Measurements from ENCODE around the gene NAE1.
"Not testable (repeated sequence)": the region's sequence is repeated elsewhere in the genome, so short reads cannot be mapped to it uniquely, and the experiment has no call there.

Gene NAE1

DNA sequence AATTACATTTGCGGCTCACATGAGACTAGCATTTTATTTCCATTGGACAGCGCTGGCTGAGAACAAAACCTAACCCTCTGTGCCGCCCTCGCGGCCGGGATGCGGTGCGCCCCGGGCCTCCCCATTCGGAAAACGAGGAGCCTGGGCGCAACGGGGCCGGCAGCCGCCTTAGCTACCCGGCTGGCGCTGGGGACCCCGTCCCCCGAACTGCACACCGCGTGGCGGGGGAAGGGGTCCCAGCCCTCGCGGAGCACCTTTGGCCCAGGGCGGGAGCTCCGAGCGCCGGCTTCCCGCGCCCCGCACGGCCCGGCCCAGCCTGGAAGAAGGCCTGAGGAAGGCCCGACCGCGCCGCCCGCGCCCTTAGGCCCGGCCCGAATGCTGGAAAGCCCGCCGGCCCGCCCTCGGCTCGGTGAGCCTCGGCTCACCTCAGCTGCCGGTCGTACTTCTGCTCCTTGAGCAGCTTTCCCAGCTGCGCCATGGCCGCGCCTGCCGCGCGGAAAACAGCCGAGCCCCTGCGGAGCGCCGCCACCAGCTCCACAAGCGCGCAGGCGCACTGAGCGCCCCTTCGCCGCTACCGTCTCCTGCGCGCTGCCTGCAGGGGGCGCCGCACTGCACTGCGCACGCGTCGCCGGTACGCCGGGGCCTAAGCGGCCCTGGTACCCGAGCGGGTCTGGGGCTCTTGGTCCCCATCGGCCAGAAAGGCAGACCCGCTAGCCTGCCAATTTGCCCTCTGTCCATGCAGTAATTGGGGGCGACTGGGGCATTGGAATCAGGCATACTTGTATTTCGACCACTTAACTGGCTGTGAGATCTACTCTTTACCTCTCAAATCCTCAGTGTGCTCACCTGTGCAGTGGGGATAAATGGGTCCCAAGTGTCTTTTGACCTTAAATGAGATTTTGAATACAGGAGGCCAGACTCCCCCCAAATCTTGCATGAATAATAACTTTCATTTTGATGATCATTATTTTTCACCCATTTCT is at the start of gene NAE1:
Gene NAE1, minus strand, starts transcription at position 555 of the 983 bp plus-strand sequence. Its CDS starts 77 bp downstream, at position 478.
- no peaks in the 10 kb centered on the region for H3K9me3 Mint-ChIP-seq
- H3K4me3 Mint-ChIP-seq, result peak within 1 kb of the TSS; percentile 69
- H3K36me3 Mint-ChIP-seq (ENCODE audit: insufficient read depth), result peaks cover 23% of the 10 kb centered on the region
- ATAC-seq (replicated peaks; ENCODE audit: extremely low read depth, poor library complexity, severe bottlenecking) (peak; percentile 91), DNase-seq (ENCODE audit: low spot score in 2 of 2) (peak; percentile 83 to 84)
- peaks cover 8% of the 10 kb centered on the region for H3K27me3 Mint-ChIP-seq
- peaks cover 35% of the 10 kb centered on the region for H3K4me1 Mint-ChIP-seq
- H3K27ac Mint-ChIP-seq (ENCODE audit: low read depth), result peak within 1 kb of the TSS; percentile 57

DNA sequence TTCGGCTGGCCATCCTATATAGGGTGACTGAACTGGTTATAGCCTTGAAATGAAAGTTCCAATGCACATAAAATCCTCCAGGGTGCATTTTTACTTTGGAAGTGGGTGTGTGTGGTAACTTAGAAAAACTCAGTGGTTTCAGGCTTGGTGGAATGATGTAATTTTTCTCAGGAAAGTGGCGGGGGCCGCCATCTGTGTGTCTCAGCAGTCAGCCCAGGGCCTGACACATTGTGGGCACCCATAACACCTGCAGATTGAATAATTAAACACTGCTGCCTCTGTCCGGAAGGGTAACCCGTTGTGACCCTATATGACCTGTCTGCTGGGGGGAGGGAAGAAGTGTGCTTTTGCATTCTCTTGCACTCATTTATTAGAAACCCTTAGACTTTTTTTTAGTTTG is 47.3 kb upstream of the NAE1 start:
- no peak for ATAC-seq (replicated peaks; ENCODE audit: extremely low read depth, poor library complexity, severe bottlenecking)
- H3K36me3 Mint-ChIP-seq (ENCODE audit: insufficient read depth), result peaks cover 10% of the 10 kb centered on the region
- DNase-seq (ENCODE audit: low spot score in 2 of 2), result no peak
- no peaks in the 10 kb centered on the region for H3K9me3 Mint-ChIP-seq
- H3K27me3 Mint-ChIP-seq, result no peaks in the 10 kb centered on the region
- no peak overlapping the region for H3K27ac Mint-ChIP-seq (ENCODE audit: low read depth)
- peaks cover 43% of the 10 kb centered on the region for H3K4me1 Mint-ChIP-seq
- peak overlapping the region; percentile 48 for H3K4me3 Mint-ChIP-seq

DNA sequence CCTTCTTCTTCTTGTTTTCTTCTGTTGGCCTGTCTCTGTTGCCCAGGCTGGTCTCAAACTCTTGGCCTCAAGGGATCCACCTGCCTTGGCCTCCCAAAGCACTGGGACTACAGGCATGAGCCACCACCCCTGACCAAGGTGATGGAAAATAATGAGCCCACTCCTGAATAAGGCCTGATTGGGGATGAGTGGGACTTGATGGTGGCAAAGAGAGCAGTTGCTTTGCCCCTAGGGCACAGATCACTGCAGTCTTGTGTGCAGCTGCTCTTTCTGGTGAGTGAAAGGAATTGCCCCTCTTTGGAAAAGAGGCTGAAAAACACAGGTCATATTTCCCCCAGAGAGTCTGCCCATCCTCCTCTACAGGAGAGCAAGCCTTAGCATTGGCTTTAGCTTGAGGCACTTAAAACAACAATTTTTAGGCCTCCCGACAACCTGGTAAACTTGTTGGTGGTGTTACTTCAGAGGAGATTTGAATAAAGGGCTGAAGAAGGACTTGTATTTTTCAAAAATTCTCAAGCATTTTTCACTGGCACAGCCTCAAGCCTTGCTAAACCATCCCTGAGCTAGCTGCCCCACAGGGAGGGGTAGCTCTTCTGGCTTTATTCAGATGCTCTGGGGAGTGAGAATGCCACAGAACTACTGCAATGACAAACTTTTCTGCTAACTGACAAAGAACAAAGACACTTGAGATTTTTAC is 43.5 kb upstream of the NAE1 start:
- no peaks in the 10 kb centered on the region for H3K9me3 Mint-ChIP-seq
- H3K27me3 Mint-ChIP-seq, result no peaks in the 10 kb centered on the region
- H3K36me3 Mint-ChIP-seq (ENCODE audit: insufficient read depth), result peaks cover 7% of the 10 kb centered on the region
- DNase-seq (ENCODE audit: low spot score in 2 of 2) (no peak), ATAC-seq (replicated peaks; ENCODE audit: extremely low read depth, poor library complexity, severe bottlenecking) (no peak)
- peak overlapping the region; percentile 44 for H3K4me3 Mint-ChIP-seq
- peak overlapping the region; percentile 70 for H3K27ac Mint-ChIP-seq (ENCODE audit: low read depth)
- H3K4me1 Mint-ChIP-seq, result peaks cover 28% of the 10 kb centered on the region

DNA sequence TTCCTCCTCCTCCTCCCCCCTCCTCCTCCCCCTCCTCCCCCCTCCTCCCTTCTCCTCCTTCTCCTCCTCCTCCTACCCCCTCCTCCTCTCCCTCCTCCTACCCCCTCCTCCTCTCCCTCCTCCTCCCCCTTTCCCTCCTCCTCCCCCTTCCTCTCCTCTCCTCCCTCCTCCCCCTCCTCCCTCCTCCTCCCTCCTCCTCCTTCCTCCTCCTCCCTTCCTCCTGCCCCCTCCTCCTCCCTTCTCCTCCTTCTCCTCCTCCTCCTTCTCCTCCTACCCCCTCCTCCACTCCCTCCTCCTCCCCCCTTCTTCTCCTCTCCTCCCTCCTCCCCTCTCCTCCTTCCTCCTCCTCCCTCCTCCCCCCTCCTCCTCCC is 42.9 kb upstream of the NAE1 start:
- H3K27ac Mint-ChIP-seq (ENCODE audit: low read depth), result peak overlapping the region; percentile 70
- DNase-seq (ENCODE audit: low spot score in 2 of 2) (no peak), ATAC-seq (replicated peaks; ENCODE audit: extremely low read depth, poor library complexity, severe bottlenecking) (no peak)
- H3K36me3 Mint-ChIP-seq (ENCODE audit: insufficient read depth), result peaks cover 7% of the 10 kb centered on the region
- peaks cover 28% of the 10 kb centered on the region for H3K4me1 Mint-ChIP-seq
- H3K4me3 Mint-ChIP-seq, result peak overlapping the region; percentile 68
- no peaks in the 10 kb centered on the region for H3K27me3 Mint-ChIP-seq
- H3K9me3 Mint-ChIP-seq, result no peaks in the 10 kb centered on the region

DNA sequence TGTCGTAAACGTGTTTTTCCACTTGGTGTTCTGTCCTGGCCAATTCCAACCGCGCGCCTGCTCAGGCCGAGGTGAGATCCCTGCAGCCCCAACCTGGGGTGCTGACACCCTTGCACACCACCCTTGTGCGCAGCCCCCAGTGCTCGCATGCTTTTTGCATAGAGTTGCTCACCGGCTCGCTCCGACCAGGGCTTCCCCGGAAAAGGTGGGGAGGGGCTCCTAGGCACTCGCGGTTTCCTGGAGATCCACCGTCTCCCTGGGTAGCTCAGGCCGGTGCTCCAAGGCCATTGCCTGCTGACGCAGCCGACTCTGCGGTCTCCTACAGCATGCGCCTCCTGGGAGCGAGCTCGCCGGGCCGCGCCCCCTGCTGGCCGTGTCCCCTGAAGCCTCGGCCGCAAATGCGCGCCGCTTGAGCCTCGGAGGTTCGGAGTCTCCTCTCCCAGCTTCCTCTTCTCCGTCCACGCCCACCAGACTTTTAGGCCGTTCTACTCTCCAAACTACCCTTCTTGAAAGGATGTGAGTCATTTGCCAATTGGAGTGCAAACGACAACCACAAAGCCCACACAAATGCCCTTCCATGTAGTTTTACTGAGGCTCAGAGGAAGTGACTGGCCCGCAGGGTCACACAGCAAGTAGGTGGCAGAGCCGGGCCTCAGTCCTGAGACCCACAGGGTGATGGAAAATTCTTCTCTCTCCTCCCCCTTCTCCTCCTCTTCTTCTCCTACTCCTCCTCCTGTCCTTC is 42.3 kb upstream of the NAE1 start:
- ATAC-seq (replicated peaks; ENCODE audit: extremely low read depth, poor library complexity, severe bottlenecking), result peak; percentile 83
- Mint-ChIP-seq H3K9me3 (no peaks in the 10 kb centered on the region), H3K4me1 (peaks cover 24% of the 10 kb centered on the region), H3K27ac (ENCODE audit: low read depth) (peak overlapping the region; percentile 70), H3K27me3 (no peaks in the 10 kb centered on the region), H3K36me3 (ENCODE audit: insufficient read depth) (peaks cover 7% of the 10 kb centered on the region), H3K4me3 (peak overlapping the region; percentile 68)
- peak; percentile 80 to 81 for DNase-seq (ENCODE audit: low spot score in 2 of 2)

DNA sequence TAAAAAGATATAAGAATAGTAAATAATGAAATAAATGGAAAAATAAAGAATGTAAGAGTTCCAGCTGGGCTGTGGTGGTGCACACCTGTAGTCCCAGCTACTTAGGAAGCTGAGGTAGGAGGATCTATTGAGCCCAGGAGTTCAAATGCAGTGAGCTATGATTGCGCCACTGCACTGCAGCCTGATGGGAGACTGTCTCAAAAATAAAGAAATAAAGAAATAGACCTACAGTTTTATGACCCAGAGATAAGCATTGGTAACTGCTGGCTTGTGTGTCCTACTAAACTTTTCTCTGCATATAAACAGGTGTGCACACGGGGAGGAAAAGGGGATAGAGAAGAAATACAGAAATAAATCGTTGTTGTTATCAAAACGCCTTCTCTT is 41.8 kb upstream of the NAE1 start:
- DNase-seq (ENCODE audit: low spot score in 2 of 2) (no peak), ATAC-seq (replicated peaks; ENCODE audit: extremely low read depth, poor library complexity, severe bottlenecking) (peak; percentile 2)
- H3K4me1 Mint-ChIP-seq, result peaks cover 26% of the 10 kb centered on the region
- H3K27ac Mint-ChIP-seq (ENCODE audit: low read depth), result peak overlapping the region; percentile 70
- H3K27me3 Mint-ChIP-seq, result no peaks in the 10 kb centered on the region
- H3K36me3 Mint-ChIP-seq (ENCODE audit: insufficient read depth), result peaks cover 8% of the 10 kb centered on the region
- peak overlapping the region; percentile 68 for H3K4me3 Mint-ChIP-seq
- no peaks in the 10 kb centered on the region for H3K9me3 Mint-ChIP-seq

DNA sequence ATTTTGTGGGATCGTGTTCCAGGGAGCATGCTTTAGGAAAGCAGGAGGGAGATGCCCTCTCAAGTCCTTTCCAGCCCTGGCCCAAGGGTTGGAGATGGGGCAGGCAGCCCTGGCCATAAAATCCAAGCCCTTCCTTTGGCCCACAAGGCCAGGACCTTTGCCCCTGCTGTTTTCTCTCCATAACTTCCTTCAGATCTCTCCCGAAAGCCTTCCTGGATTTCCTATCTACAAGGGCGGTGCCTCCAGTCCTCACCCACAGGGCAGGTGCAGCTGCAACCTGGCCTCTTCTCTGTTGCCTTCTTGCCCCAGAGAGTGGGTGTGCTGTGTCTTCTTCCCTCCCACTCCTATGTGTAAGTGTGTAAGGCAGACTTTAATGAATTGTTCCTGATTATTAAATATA is 41.1 kb upstream of the NAE1 start:
- ATAC-seq (replicated peaks; ENCODE audit: extremely low read depth, poor library complexity, severe bottlenecking) (no peak), DNase-seq (ENCODE audit: low spot score in 2 of 2) (no peak)
- H3K27ac Mint-ChIP-seq (ENCODE audit: low read depth), result no peak overlapping the region
- no peaks in the 10 kb centered on the region for H3K9me3 Mint-ChIP-seq
- H3K4me1 Mint-ChIP-seq, result peaks cover 27% of the 10 kb centered on the region
- H3K36me3 Mint-ChIP-seq (ENCODE audit: insufficient read depth), result peaks cover 8% of the 10 kb centered on the region
- H3K27me3 Mint-ChIP-seq, result no peaks in the 10 kb centered on the region
- no peak overlapping the region for H3K4me3 Mint-ChIP-seq

DNA sequence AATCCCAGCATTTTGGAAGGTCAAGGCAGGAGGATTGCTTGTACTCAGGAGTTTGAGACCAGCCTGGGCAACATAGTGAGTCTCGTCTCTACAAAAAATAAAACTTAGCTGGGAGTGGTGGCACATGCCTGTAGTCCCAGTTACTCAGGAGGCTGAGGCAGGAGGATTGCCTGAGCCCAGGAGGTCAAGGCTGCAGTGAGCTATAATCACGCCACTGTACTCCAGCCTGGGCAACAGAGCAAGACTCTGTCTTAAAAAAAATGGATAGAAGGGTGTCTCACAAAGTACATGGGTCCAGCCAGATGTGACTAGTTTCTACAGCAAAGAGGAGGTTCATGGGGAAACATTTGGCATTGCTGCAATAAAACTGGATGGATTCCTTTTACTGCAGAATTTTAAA is 40.6 kb upstream of the NAE1 start:
- not testable (repeated sequence) for H3K4me3 Mint-ChIP-seq; H3K27me3 Mint-ChIP-seq; H3K27ac Mint-ChIP-seq (ENCODE audit: low read depth); ATAC-seq (replicated peaks; ENCODE audit: extremely low read depth, poor library complexity, severe bottlenecking); DNase-seq (ENCODE audit: low spot score in 2 of 2); H3K9me3 Mint-ChIP-seq; H3K36me3 Mint-ChIP-seq (ENCODE audit: insufficient read depth)
- H3K4me1 Mint-ChIP-seq, result peaks cover 27% of the 10 kb centered on the region

DNA sequence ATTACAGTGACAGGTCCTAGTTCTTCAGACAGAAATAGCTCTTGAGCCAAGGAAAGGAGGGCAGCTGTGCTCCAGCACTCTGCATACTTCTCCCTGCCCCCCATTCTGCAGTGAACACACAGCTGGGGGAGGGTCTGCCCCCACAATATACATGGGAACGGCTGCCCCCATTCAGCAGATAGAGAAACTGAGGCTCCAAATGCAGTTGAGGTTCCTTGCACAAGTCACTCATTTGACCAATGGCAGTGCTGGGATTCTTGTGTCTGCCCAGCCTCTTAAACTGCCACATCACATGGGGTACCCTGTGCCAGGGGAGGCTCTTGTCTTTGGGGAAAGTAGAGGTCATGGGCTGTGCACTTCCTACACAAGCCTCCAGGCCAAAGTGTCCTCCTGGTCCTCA is 38.6 kb upstream of the NAE1 start:
- Mint-ChIP-seq H3K36me3 (ENCODE audit: insufficient read depth) (peaks cover 8% of the 10 kb centered on the region), H3K27me3 (no peaks in the 10 kb centered on the region), H3K4me3 (no peak overlapping the region), H3K9me3 (no peaks in the 10 kb centered on the region), H3K27ac (ENCODE audit: low read depth) (no peak overlapping the region), H3K4me1 (peaks cover 25% of the 10 kb centered on the region)
- DNase-seq (ENCODE audit: low spot score in 2 of 2) (no peak), ATAC-seq (replicated peaks; ENCODE audit: extremely low read depth, poor library complexity, severe bottlenecking) (no peak)

DNA sequence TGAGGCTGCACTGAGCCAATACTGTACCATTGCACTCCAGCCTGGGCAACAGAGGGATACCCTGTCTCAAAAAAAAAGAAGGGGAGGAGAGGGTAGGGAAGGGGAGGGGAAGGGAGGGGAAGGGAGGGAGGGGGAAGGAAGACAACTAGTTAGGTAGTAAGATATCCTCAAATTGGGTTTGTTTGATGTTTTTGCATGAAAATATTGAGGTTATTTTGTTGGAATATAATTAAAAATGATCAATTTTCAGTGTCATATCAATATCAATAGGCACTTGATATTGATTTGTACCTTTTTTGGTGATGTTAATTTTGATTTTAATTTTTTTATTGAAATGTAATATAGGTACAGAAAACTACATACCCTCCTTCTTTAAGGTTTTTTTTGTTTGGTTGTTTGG is 32.9 kb upstream of the NAE1 start:
- H3K4me3 Mint-ChIP-seq, result no peak overlapping the region
- no peak for DNase-seq (ENCODE audit: low spot score in 2 of 2)
- no peaks in the 10 kb centered on the region for H3K27me3 Mint-ChIP-seq
- no peak for ATAC-seq (replicated peaks; ENCODE audit: extremely low read depth, poor library complexity, severe bottlenecking)
- H3K9me3 Mint-ChIP-seq, result no peaks in the 10 kb centered on the region
- H3K36me3 Mint-ChIP-seq (ENCODE audit: insufficient read depth), result peaks cover 1% of the 10 kb centered on the region
- H3K27ac Mint-ChIP-seq (ENCODE audit: low read depth), result no peak overlapping the region
- peaks cover 6% of the 10 kb centered on the region for H3K4me1 Mint-ChIP-seq

DNA sequence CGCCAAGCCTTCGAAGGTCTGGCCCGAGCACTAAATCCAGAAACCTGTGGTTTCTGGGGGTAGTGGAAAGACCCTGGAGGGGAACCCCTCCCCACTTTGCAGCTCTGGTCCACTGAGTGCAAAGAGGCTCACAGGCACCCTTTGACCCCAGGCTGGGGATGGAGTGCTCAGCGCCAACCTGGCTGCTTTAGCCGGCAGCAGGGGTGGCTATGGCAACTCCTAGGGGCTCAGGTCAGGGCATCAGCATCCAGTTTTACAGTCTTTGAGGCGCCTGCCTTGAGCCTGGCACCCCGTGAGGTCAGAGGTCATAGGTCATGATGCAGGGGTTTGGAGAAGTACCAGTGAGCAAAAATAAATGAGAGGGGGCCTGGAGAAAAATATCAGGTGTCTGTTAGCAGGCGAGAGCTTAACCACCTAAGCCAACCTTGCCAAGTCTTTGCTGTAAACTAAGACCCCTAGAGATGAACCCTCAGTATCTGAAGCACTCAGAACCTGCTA is 31.3 kb upstream of the NAE1 start:
- H3K27ac Mint-ChIP-seq (ENCODE audit: low read depth), result no peak overlapping the region
- no peak overlapping the region for H3K4me3 Mint-ChIP-seq
- H3K27me3 Mint-ChIP-seq, result no peaks in the 10 kb centered on the region
- DNase-seq (ENCODE audit: low spot score in 2 of 2) (no peak), ATAC-seq (replicated peaks; ENCODE audit: extremely low read depth, poor library complexity, severe bottlenecking) (no peak)
- no peaks in the 10 kb centered on the region for H3K36me3 Mint-ChIP-seq (ENCODE audit: insufficient read depth)
- H3K4me1 Mint-ChIP-seq, result no peaks in the 10 kb centered on the region
- no peaks in the 10 kb centered on the region for H3K9me3 Mint-ChIP-seq

DNA sequence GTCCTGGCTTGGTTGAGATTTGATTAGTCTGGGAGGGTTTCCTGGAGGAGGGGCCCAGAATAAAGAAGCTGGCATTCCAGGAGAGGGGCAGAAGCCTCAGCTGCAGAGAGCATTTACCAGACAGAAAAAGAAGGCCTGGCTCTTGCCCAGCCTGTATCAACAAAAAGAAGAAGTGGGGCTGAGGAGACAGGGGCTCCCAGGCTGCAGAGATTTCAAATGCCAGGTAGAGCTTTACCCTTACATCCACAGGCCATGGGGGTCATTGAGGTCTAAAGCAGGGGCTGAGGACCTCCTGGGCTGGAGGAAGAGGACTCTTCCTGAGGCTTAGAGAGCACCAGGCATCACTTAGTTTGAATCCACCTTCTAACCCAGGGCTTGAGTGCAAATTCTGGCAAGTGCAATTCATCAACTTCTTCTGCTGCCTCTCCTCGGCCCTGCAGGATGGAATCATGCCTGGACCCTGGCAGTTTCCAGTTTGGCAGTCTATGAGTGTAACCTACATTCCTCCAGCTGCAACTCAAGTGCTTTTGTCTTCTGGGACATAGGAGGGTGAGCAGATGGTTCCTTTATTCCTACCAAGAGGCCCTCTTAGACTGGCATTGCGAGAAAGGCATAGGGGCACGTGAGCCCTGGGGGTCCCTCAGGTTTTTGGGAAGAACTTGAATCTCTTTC is 28.8 kb upstream of the NAE1 start:
- Mint-ChIP-seq H3K27ac (ENCODE audit: low read depth) (no peak overlapping the region), H3K36me3 (ENCODE audit: insufficient read depth) (no peaks in the 10 kb centered on the region), H3K4me1 (no peaks in the 10 kb centered on the region), H3K4me3 (no peak overlapping the region), H3K27me3 (no peaks in the 10 kb centered on the region), H3K9me3 (no peaks in the 10 kb centered on the region)
- ATAC-seq (replicated peaks; ENCODE audit: extremely low read depth, poor library complexity, severe bottlenecking) (no peak), DNase-seq (ENCODE audit: low spot score in 2 of 2) (no peak)
